HG03432 (cell line): ENCODE data around the gene PLXND1.

Source experiments
- ATAC-seq: cut with Tn5 transposase; IDR thresholded peaks from one replicate; pipeline ENCODE4 v1.9.1; 2021; ENCODE audit warnings: mild to moderate bottlenecking, moderate library complexity; ENCODE audit not compliant: unreplicated experiment

PLXND1 gene

DNA sequence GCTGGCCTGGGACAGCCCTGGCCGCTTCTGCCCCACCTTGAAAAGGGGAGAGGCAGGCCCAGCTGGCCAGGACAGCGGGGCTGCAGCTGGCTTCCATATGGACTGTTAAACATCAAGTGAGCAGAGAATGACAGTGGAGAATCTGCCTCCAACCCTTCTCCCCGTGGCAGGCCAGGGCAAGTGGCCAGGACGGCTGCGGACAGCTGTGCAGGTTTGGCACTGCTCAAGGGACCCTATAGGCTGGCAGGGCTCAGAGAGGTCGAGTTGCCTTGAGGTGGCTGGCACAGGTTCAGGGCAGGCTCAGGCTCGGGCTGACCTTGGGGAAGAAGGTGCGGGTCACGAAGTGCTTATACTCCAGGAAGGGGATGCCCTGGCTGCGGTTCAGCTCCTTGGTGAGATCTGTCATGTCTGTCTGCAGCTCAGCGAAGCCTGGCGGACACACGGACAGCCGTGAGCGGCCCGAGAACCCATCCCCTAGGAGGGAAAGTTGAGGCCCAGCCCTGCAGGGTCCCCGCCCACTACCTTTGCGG is 39.2 kb downstream of the PLXND1 start:
- ATAC-seq = no peak

DNA sequence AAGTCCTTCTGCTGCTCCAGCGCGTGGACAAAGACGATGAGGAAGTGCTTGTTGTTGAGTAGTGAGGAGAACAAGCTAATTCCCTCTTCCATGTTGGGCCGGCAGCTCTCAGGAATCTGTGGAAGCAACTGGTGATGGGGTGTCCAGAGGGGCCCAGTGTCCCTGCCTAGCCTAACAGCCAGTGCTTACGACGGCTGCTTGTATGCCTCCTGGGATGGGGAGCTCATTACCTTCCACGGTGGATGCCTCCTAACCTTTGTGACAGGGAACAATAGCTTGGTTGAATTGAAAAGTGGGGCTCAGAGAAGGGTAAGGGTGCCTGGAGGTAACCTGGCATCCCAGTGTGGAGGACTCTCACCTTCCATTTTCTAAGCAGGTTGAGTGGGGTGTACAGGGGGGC is 40.6 kb downstream of the PLXND1 start:
- ATAC-seq = no peak

GRCh38 chr3:129564981-129565644 is 41.4 kb downstream of the PLXND1 start:
- ATAC-seq = no peak

DNA sequence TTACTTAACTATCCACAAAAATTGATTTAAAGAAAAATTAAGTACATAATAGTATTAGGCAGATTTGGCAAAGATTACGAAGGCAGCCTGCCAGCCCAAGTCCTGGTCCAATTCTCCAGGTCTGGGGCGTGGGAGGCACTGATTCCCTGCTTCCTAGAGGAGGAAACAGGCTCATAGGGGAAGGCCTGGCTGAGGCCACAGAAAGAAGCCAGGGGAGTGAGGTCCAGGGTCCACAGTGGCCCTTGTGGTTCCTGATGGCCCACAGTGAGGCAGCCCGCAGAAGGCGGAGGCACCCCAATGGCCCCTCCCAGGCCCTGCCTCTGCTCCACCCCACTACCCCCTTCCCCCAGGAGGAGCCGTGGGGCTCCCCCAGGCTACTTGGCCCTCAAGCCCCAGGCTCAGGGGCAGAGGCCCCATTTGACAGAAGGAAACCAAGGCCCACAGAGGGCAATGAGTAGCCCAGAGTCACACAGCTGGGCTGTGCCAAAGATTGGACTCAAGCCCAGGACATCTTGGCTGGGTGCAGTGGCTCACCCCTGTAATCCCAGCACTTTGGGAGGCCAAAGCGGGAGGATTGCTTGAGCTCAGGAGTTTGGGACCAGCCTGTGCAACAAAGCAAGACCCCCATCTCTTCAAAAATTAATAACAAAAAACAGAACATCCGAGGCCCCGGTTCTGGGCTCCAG is 42.5 kb downstream of the PLXND1 start:
- no peak for ATAC-seq

GRCh38 chr3:129563332-129563731 is 43.1 kb downstream of the PLXND1 start:
- ATAC-seq = no peak

GRCh38 chr3:129562803-129563202 is 43.7 kb downstream of the PLXND1 start:
- ATAC-seq = no peak

DNA sequence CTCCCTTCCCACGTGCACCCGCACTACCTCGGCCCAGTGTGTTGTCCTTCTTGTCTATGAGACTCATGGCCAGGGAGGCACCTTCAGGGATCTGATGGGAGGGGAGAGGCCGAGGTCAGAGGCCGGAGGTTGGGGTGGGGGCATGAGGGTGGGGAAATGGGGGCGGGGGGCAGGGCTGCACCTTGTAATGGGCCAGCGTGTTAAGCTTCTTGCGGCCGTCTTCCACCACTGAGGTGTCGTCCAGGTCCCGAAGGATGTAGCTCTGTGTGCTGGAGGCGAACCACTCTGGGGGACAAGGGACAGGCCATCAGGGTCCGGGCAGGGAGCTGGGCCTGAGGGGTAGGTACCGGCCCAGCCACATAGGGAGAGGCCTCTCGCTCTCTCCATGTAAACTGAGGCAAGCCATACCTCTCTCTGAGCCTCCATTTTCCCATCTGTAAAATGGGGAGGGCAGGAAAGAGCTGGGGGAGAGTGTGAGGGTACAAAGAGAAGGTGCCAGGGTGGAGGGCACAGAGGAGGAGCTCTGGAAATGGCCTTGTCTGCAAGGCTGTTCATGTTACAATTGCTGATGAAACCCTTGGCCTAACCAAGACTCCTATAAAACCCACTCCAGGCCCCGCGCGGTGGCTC is 44.7 kb downstream of the PLXND1 start:
- ATAC-seq = no peak

DNA sequence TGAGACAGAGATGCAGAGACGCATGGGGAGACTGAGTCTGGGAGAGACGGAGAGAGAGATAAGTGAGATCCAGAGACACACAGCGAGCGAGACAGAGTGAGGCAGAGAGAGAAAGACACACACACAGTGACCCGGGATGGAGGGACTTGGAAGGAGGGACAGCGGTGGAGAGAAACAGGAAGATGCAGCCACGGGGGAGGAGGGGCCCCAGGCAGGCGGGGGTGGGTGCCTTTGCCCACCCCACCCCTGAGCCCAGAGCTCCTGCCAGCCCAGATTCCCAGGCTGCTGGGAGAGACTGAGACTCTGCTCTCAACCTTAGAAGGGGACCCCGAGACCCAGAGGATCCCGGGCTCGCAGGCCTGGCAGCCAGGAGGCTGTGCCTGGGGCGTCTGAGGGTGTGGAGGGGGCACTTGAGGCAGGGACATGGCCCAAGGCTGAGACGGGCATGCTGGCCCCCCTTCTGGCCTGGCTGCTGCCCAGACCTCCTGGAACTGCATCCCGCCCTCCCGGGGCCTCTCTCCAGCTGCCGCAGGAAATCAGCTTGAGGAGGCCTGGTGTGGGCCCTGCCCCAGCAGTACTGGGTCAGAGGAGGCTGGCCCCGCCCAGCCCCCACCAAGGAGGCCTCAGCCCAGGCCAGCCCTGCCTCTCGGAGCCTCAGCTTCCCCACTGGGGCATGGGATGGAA is 45.4 kb downstream of the PLXND1 start:
- ATAC-seq = no peak

DNA sequence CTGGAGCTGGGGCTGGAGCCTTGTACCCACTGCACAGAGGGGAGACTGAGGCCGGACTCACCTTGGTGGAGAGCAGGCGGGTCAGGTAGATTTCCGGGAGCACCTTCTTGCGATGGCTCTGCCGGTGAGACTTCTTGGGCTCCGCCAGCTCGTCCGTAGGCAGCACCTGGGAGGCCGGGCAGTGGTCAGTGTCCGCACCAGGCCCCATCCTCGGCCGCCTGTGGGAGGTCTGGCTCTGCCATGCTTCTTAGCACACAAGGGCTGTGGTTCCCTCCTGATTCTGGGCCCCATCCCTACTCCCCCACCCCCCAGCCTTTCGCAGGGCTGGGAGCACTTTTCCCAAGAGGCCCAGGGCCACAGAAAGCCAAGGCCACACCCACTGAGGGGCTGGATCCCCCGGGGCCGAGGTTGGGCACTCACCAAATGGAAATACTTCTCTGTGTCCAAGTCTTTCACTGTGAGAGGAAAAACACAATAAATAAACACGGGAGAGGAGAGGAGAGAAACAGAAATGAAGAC is 46.1 kb downstream of the PLXND1 start:
- ATAC-seq = no peak

DNA sequence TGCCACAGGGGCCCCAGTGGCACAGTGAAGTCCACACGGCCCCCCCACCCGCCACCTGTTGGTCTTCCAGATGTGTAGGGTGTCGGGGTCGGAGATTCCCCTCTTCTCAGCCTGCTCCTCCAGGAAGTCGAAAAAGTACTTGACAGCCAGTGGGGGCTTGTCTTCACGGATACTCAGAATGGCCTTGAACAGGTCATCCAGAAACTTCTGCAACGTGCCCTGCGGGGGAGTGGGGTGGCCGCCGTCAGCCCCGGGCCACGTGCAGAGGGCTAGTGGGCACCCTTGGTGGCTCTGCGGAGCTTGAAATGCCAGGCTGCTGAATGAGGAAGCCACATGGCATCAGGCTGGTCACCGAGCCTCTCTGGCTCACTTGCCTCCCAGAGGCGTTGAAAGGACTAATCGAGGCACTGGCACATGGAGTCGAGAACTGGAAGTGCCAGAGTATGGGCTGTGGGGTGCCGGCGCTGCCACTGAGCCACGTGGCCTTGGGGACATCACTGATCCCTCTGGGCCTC is 46.9 kb downstream of the PLXND1 start:
- no peak for ATAC-seq

- ATAC-seq = peak; percentile 47
Observed at GRCh38 chr3:129558772-129559564, 47.5 kb downstream of the PLXND1 start.

GRCh38 chr3:129558081-129558771 is 48.2 kb downstream of the PLXND1 start:
- no peak for ATAC-seq

GRCh38 chr3:129557548-129557894 is 49.0 kb downstream of the PLXND1 start:
- no peak for ATAC-seq

GRCh38 chr3:129556890-129557547 is 49.5 kb downstream of the PLXND1 start:
- ATAC-seq = no peak

GRCh38 chr3:129556358-129556695 is 50.1 kb downstream of the PLXND1 start:
- ATAC-seq = no peak

DNA sequence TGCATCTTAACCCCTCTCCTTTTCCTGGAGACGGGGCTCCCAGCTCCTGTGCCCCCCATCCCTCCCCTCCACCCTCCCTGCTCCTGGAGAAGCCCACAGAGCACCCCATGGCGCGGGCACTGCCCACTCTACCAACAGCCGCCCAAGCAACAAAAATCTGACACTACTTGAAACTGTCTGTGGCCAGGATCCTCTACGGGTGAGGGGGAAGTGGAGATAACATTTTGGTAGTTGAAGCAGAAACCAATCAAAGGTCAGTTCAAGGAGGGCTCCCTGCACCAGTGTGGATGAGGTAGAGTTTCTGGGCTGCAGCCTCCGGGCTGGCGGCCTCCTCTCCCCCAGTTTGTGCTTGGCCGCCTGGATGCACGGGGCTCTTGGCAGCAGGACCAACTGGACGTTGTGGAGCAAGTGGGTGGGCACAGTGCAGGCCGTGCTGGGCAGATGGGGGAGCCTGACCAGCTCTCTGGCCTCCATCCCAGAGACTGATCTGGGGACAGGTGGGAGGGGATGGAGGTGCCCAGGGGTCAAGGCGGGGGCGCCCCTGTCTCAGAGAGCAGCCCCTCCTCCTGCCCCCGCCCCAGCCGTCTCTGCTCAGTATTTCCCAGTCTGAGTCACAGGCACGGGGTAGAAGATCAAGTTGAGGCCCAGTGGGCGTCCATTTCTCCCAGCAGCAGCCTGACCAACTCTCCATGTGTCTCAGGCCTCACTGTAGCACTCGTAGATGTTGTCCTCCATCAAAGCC is 50.7 kb downstream of the PLXND1 start:
- no peak for ATAC-seq

GRCh38 chr3:129555153-129555550 is 51.3 kb downstream of the PLXND1 start:
- no peak for ATAC-seq

DNA sequence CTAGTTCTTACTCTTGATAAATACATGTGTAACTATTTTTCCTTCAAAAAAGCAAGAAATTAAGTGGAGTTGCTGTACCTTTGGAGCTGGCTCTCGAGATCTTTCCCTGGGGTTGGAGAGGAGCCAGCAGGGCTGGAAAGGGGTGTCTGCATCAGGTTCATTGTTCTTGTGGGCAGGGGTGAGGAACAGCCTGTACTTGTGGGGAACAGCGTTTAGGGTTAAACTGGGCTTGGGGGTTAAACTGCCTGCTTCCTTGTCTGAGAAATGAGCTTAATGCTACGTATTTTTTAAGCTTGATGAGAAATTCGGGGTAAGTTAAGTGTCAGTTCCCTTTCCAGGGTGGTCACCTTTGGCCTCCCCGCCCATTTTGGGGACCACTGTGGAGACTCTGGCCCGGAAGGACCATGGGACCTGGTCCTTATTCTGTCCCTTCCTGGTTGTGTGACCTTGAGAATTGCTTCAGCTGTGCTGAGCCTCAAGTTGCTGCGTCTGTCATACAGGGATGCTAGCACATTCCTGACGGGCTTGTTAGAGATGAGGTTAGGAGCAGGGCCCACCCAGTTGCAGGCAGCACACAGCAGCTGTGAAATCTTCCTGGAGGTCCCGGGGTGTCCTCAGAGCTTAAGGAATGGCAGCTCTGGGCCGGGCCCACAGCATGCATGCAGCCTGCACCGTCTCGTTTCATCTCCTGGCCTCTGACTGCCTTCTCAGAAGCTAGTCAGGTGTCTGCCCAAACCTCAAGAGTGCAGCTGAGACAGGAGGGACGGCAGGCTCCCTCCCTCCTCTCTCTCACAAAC is 51.9 kb downstream of the PLXND1 start:
- ATAC-seq = no peak
